GM23248 (cell line): ENCODE data around the gene BRD7. TPM values are rescaled to one million over a fixed set of nuclear protein-coding genes. Genes with fewer than 3 reads are reported as not detected.

Experiments used
- DNase-seq: peaks from one replicate; pipeline ENCODE4 v3.0.0-alpha.2; 2015
- H2AFZ ChIP-seq: fragments of 200-600 bp; sonication (generic); 2 replicates; pipeline ENCODE4 v1.6.1; 2016; ENCODE audit warnings: antibody characterized with exemption
- H3F3A ChIP-seq: fragments of 200-600 bp; sonication (generic); 2 replicates; pipeline ENCODE4 v1.6.1; 2016; ENCODE audit warnings: mild to moderate bottlenecking, antibody characterized with exemption, mixed run types; ENCODE audit not compliant: insufficient read depth
- H3K27ac ChIP-seq: fragments of 200-600 bp; sonication (generic); 2 replicates; pipeline ENCODE4 v1.5.1; 2016; ENCODE audit warnings: mild to moderate bottlenecking
- H3K27me3 ChIP-seq: fragments of 200-600 bp; sonication (generic); replicated peaks from 2 replicates; pipeline ENCODE4 v1.6.1; 2016; ENCODE audit warnings: mild to moderate bottlenecking; ENCODE audit not compliant: insufficient read depth
- H3K36me3 ChIP-seq: fragments of 200-600 bp; sonication (generic); 2 replicates; pipeline ENCODE4 v1.6.1; 2016; ENCODE audit warnings: low read depth, mild to moderate bottlenecking
- H3K4me1 ChIP-seq: fragments of 200-600 bp; sonication (generic); 2 replicates; pipeline ENCODE4 v1.6.1; 2016; ENCODE audit warnings: mild to moderate bottlenecking; ENCODE audit not compliant: insufficient read depth
- H3K4me2 ChIP-seq: fragments of 200-600 bp; sonication (generic); one replicate; pipeline ENCODE4 v1.6.1; 2016; ENCODE audit warnings: mild to moderate bottlenecking; ENCODE audit not compliant: unreplicated experiment
- H3K4me3 ChIP-seq: fragments of 200-600 bp; sonication (generic); 2 replicates; pipeline ENCODE4 v1.5.1; 2016; ENCODE audit warnings: mild to moderate bottlenecking
- H3K79me2 ChIP-seq: fragments of 200-600 bp; sonication (generic); 2 replicates; pipeline ENCODE4 v1.6.1; 2016; ENCODE audit warnings: mild to moderate bottlenecking; ENCODE audit not compliant: insufficient read depth
- H3K9ac ChIP-seq: fragments of 200-600 bp; sonication (generic); 2 replicates; pipeline ENCODE4 v1.6.1; 2016; ENCODE audit warnings: mild to moderate bottlenecking
- H3K9me2 ChIP-seq: fragments of 200-600 bp; sonication (generic); 2 replicates; pipeline ENCODE4 v1.6.1; 2016; ENCODE audit warnings: mixed run types, mild to moderate bottlenecking, moderate library complexity; ENCODE audit not compliant: insufficient read depth
- H3K9me3 ChIP-seq: fragments of 200-600 bp; sonication (generic); one replicate; pipeline ENCODE4 v1.6.1; 2017; ENCODE audit warnings: low read depth
- H4K20me1 ChIP-seq: fragments of 200-600 bp; sonication (generic); 2 replicates; pipeline ENCODE4 v1.6.0; 2016; ENCODE audit not compliant: insufficient read depth
- EZH2 ChIP-seq: fragments of 200-600 bp; sonication (generic); IDR thresholded peaks from 2 replicates; pipeline ENCODE4 v1.6.1; 2018; ENCODE audit warnings: antibody characterized with exemption, mild to moderate bottlenecking; ENCODE audit not compliant: insufficient read depth, poor library complexity, severe bottlenecking
- EZH2phosphoT487 ChIP-seq: fragments of 200-600 bp; sonication (generic); IDR thresholded peaks from 2 replicates; pipeline ENCODE4 v1.6.1; 2018; ENCODE audit warnings: antibody characterized with exemption, moderate library complexity, mild to moderate bottlenecking, low read depth; ENCODE audit not compliant: insufficient read depth
- WGBS, 2 experiments: methylation state at CpG; one replicate each; pipeline ENCODE4 v1.1.6; 2015 to 2017; ENCODE audit warnings: low lambda C conversion rate in 2 of 2, low coverage in 1 of 2; ENCODE audit errors: missing lambda C conversion rate in 2 of 2; 5-methylcytosine and 5-hydroxymethylcytosine counted together
- in situ Hi-C: fragments of 300-500 bp; cut with MboI; formaldehyde crosslinking; loops from 2 replicates; pipeline ENCODE4 v1.15.0; 2020
- polyA plus RNA-seq: library from polyadenylated mRNA; unstranded; fragments of >200 nt; fragmentation: Nextera tagmentation; extraction: Ambion mirVana; gene quantifications from 2 replicates; pipeline ENCODE4 v1.2.1, GENCODE V29; 2016
- total RNA-seq: library from RNA; depleted of rRNA; stranded (reverse); fragments of >200 nt; shearing (Covaris generic); gene quantifications from 2 replicates; pipeline ENCODE4 v1.2.3, GENCODE V29; 2014

The BRD7 gene
- total and polyA plus RNA-seq, 2 experiments from 2014 or later, result 20.3 to 35.8 TPM

GRCh38 chr16:50381679-50382440 lies 13.1 kb upstream of the BRD7 start:
- no peaks in the 10 kb centered on the region for H3F3A ChIP-seq
- H3K4me1 ChIP-seq, result no peaks in the 10 kb centered on the region
- no peaks in the 10 kb centered on the region for H4K20me1 ChIP-seq
- no peak overlapping the region for H2AFZ ChIP-seq
- no peak for TF ChIP-seq EZH2phosphoT487
- TF ChIP-seq EZH2, result no peak
- DNase-seq, result no peak
- H3K4me2 ChIP-seq, result no peak overlapping the region
- no peak overlapping the region for H3K9ac ChIP-seq
- no peaks in the 10 kb centered on the region for H3K36me3 ChIP-seq
- 68 to 76% methylated on average over 8 of the region's 8 CpGs for WGBS, 2 experiments
- in situ Hi-C loops, result no loop called here
- H3K9me3 ChIP-seq, result no peaks in the 10 kb centered on the region
- H3K9me2 ChIP-seq, result no peaks in the 10 kb centered on the region
- H3K27ac ChIP-seq, result no peak overlapping the region
- no peaks in the 10 kb centered on the region for H3K79me2 ChIP-seq
- no peak overlapping the region for H3K4me3 ChIP-seq
- H3K27me3 ChIP-seq, result no peaks in the 10 kb centered on the region

GRCh38 chr16:50378417-50378816 lies 9.6 kb upstream of the BRD7 start:
- no peak for DNase-seq
- H3F3A ChIP-seq, result no peaks in the 10 kb centered on the region
- H2AFZ ChIP-seq, result no peak overlapping the region
- in situ Hi-C loops, result no loop called here
- no peaks in the 10 kb centered on the region for H3K9me2 ChIP-seq
- TF ChIP-seq EZH2 (no peak), EZH2phosphoT487 (no peak)
- H3K36me3 ChIP-seq, result no peaks in the 10 kb centered on the region
- no peaks in the 10 kb centered on the region for H3K9me3 ChIP-seq
- H3K4me3 ChIP-seq, result no peak overlapping the region
- no peaks in the 10 kb centered on the region for H4K20me1 ChIP-seq
- no peaks in the 10 kb centered on the region for H3K4me1 ChIP-seq
- H3K27me3 ChIP-seq, result no peaks in the 10 kb centered on the region
- H3K79me2 ChIP-seq, result no peaks in the 10 kb centered on the region
- no peak overlapping the region for H3K4me2 ChIP-seq
- no peak overlapping the region for H3K9ac ChIP-seq
- no peak overlapping the region for H3K27ac ChIP-seq

GRCh38 chr16:50377001-50377400 lies 8.2 kb upstream of the BRD7 start:
- WGBS, 2 experiments, result 20 to 22% methylated on average over 4 of the region's 4 CpGs
- H3K9me2 ChIP-seq, result no peaks in the 10 kb centered on the region
- no peak for TF ChIP-seq EZH2
- no peak for TF ChIP-seq EZH2phosphoT487
- DNase-seq, result no peak
- no peaks in the 10 kb centered on the region for H4K20me1 ChIP-seq
- no peaks in the 10 kb centered on the region for H3K4me1 ChIP-seq
- in situ Hi-C loops, result no loop called here
- H3K9ac ChIP-seq, result no peak overlapping the region
- H3K9me3 ChIP-seq, result no peaks in the 10 kb centered on the region
- no peak overlapping the region for H3K4me3 ChIP-seq
- no peaks in the 10 kb centered on the region for H3K79me2 ChIP-seq
- H3K36me3 ChIP-seq, result no peaks in the 10 kb centered on the region
- no peak overlapping the region for H3K4me2 ChIP-seq
- no peak overlapping the region for H2AFZ ChIP-seq
- no peaks in the 10 kb centered on the region for H3K27me3 ChIP-seq
- H3K27ac ChIP-seq, result no peak overlapping the region
- H3F3A ChIP-seq, result no peaks in the 10 kb centered on the region

- no peaks in the 10 kb centered on the region for H3K4me1 ChIP-seq
- no peaks in the 10 kb centered on the region for H4K20me1 ChIP-seq
- no peak overlapping the region for H3K4me2 ChIP-seq
- no peak overlapping the region for H3K27ac ChIP-seq
- in situ Hi-C loops, result loop anchor here (5.0 kb wide), 1 partner anchor 294 kb away; no protein-coding TSS in a partner anchor
- no peaks in the 10 kb centered on the region for H3F3A ChIP-seq
- WGBS, 2 experiments, result 94% methylated on average over 9 of the region's 9 CpGs
- H2AFZ ChIP-seq, result no peak overlapping the region
- H3K27me3 ChIP-seq, result no peaks in the 10 kb centered on the region
- no peak for DNase-seq
- no peak for TF ChIP-seq EZH2
- no peak for TF ChIP-seq EZH2phosphoT487
- H3K79me2 ChIP-seq, result no peaks in the 10 kb centered on the region
- H3K9me3 ChIP-seq, result no peaks in the 10 kb centered on the region
- no peaks in the 10 kb centered on the region for H3K36me3 ChIP-seq
- H3K4me3 ChIP-seq, result no peak overlapping the region
- H3K9ac ChIP-seq, result no peak overlapping the region
- H3K9me2 ChIP-seq, result no peaks in the 10 kb centered on the region
Measured at GRCh38 chr16:50373780-50374179, 5.0 kb upstream of the BRD7 start.

GRCh38 chr16:50373345-50373701 lies 4.5 kb upstream of the BRD7 start:
- no peak for DNase-seq
- no peaks in the 10 kb centered on the region for H3F3A ChIP-seq
- no peak overlapping the region for H2AFZ ChIP-seq
- H4K20me1 ChIP-seq, result no peaks in the 10 kb centered on the region
- H3K27me3 ChIP-seq, result no peaks in the 10 kb centered on the region
- H3K79me2 ChIP-seq, result peaks cover 2% of the 10 kb centered on the region
- TF ChIP-seq EZH2, result no peak
- TF ChIP-seq EZH2phosphoT487, result no peak
- H3K4me3 ChIP-seq, result no peak overlapping the region
- no peak overlapping the region; the same call in 1 of the 2 replicates for H3K9ac ChIP-seq
- no peaks in the 10 kb centered on the region for H3K4me1 ChIP-seq
- in situ Hi-C loops, result loop anchor here (5.0 kb wide), 1 partner anchor 294 kb away; no protein-coding TSS in a partner anchor
- no peaks in the 10 kb centered on the region for H3K9me3 ChIP-seq
- no peak overlapping the region for H3K4me2 ChIP-seq
- H3K9me2 ChIP-seq, result no peaks in the 10 kb centered on the region
- H3K36me3 ChIP-seq, result no peaks in the 10 kb centered on the region
- 28 to 33% methylated on average over 4 of the region's 4 CpGs for WGBS, 2 experiments
- H3K27ac ChIP-seq, result no peak overlapping the region
